NB4 (cell line): ENCODE results near the gene RECK.

Experiments used
- DNase-seq: peaks from one replicate; pipeline ENCODE4 v3.0.0; 2010; ENCODE audit warnings: low read depth
- H3K4me3 ChIP-seq: one replicate; pipeline ENCODE4 v1.5.1; 2011; ENCODE audit warnings: mild to moderate bottlenecking, low read depth, low read length, moderate library complexity
- MYC ChIP-seq: IDR thresholded peaks from 2 replicates; pipeline ENCODE4 v1.6.1; 2011; ENCODE audit warnings: low read depth, low read length
- POLR2A ChIP-seq: IDR thresholded peaks from 2 replicates; pipeline ENCODE4 v1.6.1; 2011; ENCODE audit warnings: mild to moderate bottlenecking; ENCODE audit not compliant: insufficient read length; ENCODE audit errors: extremely low read depth
- TF ChIP-seq, protein P1 (sequence below): IDR thresholded peaks from one replicate; pipeline ENCODE4 v1.5.1; 2012; ENCODE audit warnings: low read depth, low read length
- TF ChIP-seq, protein P2 (sequence below): IDR thresholded peaks from 2 replicates; pipeline ENCODE4 v1.6.1; 2011; ENCODE audit warnings: low read depth, low read length

The RECK gene

DNA sequence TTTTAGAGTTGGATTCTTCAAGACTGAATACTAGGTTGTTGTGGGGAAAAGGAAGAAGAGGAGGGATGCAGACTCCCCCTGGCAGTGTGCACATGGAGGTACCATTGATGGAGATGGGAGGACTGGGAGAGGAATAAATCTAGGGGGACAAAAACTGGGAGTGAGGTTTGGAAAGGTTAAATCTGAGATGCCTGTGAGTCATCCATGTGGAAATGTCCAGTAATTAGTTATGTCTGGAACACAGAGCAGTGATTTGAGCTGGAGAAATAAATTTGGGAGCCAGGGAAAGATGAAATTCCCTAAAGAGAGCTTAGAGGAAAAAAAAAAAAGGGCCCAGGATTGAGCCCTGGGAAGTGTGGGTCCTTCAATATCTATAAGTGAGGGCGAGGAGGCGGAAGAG lies 124.5 kb downstream of the RECK start:
- TF ChIP-seq, protein P1, sequence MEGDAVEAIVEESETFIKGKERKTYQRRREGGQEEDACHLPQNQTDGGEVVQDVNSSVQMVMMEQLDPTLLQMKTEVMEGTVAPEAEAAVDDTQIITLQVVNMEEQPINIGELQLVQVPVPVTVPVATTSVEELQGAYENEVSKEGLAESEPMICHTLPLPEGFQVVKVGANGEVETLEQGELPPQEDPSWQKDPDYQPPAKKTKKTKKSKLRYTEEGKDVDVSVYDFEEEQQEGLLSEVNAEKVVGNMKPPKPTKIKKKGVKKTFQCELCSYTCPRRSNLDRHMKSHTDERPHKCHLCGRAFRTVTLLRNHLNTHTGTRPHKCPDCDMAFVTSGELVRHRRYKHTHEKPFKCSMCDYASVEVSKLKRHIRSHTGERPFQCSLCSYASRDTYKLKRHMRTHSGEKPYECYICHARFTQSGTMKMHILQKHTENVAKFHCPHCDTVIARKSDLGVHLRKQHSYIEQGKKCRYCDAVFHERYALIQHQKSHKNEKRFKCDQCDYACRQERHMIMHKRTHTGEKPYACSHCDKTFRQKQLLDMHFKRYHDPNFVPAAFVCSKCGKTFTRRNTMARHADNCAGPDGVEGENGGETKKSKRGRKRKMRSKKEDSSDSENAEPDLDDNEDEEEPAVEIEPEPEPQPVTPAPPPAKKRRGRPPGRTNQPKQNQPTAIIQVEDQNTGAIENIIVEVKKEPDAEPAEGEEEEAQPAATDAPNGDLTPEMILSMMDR: no peak
- no peak for TF ChIP-seq POLR2A
- TF ChIP-seq, protein P2, sequence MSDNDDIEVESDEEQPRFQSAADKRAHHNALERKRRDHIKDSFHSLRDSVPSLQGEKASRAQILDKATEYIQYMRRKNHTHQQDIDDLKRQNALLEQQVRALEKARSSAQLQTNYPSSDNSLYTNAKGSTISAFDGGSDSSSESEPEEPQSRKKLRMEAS: no peak
- TF ChIP-seq MYC: no peak
- DNase-seq: no peak
- H3K4me3 ChIP-seq: no peak overlapping the region

DNA sequence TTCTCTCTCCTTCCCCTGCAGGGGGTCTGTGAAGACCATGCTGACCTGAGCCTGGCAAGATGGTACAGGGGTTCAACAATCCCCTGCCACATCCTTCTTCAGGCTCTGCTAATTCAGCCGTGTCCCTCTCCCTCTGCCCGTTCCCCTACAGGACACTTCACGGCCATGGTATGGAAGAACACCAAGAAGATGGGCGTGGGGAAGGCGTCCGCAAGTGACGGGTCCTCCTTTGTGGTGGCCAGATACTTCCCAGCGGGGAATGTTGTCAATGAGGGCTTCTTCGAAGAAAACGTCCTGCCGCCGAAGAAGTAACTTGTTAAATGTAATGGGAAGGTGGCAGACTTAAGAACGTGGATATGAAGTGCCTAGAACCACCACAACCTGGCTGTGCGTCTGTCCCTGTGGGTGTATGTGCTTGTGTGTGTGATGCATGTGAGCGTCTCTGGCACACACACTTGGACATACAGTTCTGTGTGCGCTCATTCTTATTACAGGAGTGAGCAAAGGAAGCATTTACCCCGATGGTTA lies 125.6 kb downstream of the RECK start:
- DNase-seq: no peak
- TF ChIP-seq, protein P1: no peak
- TF ChIP-seq POLR2A: no peak
- TF ChIP-seq, protein P2: no peak
- no peak for TF ChIP-seq MYC
- H3K4me3 ChIP-seq: no peak overlapping the region

DNA sequence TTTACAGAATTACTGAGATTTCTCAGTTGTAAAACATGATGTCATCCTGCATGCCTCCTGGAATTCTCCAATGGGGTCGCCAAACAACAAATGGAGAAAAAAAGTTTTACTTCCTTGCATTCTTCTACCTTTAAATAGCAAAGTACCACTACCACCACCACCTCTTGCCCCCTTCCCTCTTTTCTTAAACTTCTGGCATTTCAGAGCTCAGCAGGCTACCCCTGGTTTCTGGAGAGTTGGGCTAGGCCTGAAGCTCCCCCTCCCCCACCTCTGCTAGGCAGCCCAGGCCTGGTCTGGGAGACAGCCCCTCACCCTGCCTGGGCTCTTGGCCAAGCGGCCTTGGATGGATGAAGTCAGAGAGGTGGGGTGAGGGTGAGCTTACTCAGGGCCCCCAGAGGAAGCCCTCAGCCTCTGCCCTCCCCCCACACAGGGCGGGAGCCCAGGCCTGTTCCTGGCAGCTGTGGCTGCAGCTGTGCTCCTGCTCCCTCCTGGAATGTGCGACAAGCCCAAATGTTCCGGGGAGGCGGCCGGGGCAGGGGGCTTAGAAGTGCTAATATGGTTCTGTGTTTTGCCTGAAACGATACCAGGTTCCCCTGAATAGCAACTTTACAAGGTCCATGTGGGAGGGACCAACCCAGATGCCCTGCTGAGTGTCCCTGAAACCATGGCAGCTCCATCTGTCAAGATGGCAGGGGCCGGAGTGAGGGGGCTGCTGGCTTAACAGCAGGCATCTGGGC lies 126.5 kb downstream of the RECK start:
- DNase-seq: no peak
- no peak overlapping the region for H3K4me3 ChIP-seq
- TF ChIP-seq POLR2A (no peak), MYC (no peak)
- TF ChIP-seq, protein P1: no peak
- TF ChIP-seq, protein P2: no peak

DNA sequence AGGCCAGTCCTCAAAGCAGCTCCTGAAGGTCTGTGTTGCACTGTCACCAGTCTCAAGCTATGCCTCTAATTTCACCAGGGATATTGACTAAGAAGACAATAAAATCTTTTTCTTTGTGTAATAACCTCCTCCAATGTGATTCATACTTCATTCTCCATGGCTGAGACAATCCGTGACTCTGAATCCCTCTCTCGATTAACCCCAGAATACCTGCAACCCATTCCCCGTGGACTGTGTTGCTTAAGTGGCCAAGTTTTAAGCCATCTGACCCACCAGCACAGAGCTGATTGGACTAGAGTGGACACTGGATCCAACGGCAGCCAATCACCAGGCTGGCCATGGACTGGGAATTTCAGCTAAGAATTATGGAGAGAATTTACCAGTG lies 127.1 kb downstream of the RECK start:
- DNase-seq: no peak
- no peak overlapping the region for H3K4me3 ChIP-seq
- TF ChIP-seq, protein P2: no peak
- TF ChIP-seq, protein P1: no peak
- TF ChIP-seq MYC (no peak), POLR2A (no peak)

DNA sequence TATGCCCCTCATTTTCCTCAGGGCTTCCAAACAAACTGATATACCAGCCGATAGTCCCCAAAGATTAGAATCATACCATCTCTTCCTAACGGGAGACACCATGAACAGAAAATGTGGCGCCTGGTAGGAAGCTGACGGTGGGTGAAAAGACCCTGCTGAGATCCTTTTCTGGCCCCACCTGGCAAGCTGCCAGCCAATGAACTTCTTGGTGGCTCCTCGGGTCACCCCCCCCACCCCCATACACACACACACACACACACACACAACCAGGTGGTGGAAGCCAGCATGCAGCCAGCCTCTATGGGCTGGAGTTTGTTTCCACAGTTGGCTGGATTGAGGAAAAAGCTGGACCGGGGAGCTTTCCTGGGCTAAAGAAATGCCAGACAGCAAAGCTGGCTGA lies 127.7 kb downstream of the RECK start:
- TF ChIP-seq, protein P2: no peak
- TF ChIP-seq, protein P1: no peak
- TF ChIP-seq MYC (no peak), POLR2A (no peak)
- H3K4me3 ChIP-seq: no peak overlapping the region
- DNase-seq: no peak

DNA sequence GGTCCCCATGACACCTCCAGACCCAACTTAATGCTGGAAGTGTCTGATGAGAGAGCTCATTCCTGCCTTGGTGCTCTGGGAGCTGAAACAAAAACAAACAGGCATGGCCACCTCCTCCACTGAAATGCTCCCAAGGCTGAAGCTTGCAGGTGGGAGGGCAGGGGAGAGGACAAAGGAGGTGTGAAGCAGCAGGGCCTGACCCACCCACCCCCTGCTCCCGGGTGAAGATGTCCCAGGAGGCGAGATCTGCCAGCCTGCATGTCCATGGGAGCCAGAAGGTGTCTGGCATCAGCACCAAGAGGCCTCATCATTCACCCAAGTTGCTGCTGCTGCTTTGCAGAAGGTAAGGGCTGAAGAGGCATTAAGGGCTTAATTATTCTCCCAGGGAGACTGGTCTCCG lies 128.3 kb downstream of the RECK start:
- DNase-seq: no peak
- no peak overlapping the region for H3K4me3 ChIP-seq
- TF ChIP-seq, protein P2: no peak
- TF ChIP-seq POLR2A (no peak), MYC (no peak)
- TF ChIP-seq, protein P1: no peak
